Hepatocyte (in vitro differentiated cells): ENCODE data around the gene OS9. TPM values are rescaled to one million over a fixed set of nuclear protein-coding genes. Genes with fewer than 3 reads are reported as not detected.

Experiments used
- DNase-seq: peaks from one replicate; pipeline ENCODE4 v3.0.0-alpha.2; 2016; ENCODE audit warnings: low spot score
- H2AFZ ChIP-seq: fragments of 200-600 bp; sonication (generic); 2 replicates; pipeline ENCODE4 v1.6.0; 2016; ENCODE audit warnings: antibody characterized with exemption, mild to moderate bottlenecking
- H3K27ac ChIP-seq: fragments of 200-600 bp; sonication (generic); 2 replicates; pipeline ENCODE4 v1.5.1; 2016; ENCODE audit warnings: mild to moderate bottlenecking
- H3K27me3 ChIP-seq: fragments of 200-600 bp; sonication (generic); 2 replicates; pipeline ENCODE4 v1.6.1; 2016
- H3K36me3 ChIP-seq: fragments of 200-600 bp; sonication (generic); replicated peaks from 2 replicates; pipeline ENCODE4 v1.5.1; 2016; ENCODE audit warnings: low read depth; ENCODE audit not compliant: insufficient read depth
- H3K4me1 ChIP-seq: fragments of 200-600 bp; sonication (generic); 2 replicates; pipeline ENCODE4 v1.5.1; 2016; ENCODE audit warnings: mild to moderate bottlenecking, moderate library complexity; ENCODE audit not compliant: insufficient read depth
- H3K4me2 ChIP-seq: fragments of 200-600 bp; sonication (generic); 2 replicates; pipeline ENCODE4 v1.6.0; 2016
- H3K4me3 ChIP-seq: fragments of 200-600 bp; sonication (generic); 2 replicates; pipeline ENCODE4 v1.5.1; 2016; ENCODE audit warnings: mild to moderate bottlenecking
- H3K79me2 ChIP-seq: fragments of 200-600 bp; sonication (generic); 2 replicates; pipeline ENCODE4 v1.6.0; 2017; ENCODE audit warnings: mild to moderate bottlenecking
- H3K9me2 ChIP-seq: fragments of 200-600 bp; sonication (generic); replicated peaks from 2 replicates; pipeline ENCODE4 v1.6.0; 2017; ENCODE audit warnings: mild to moderate bottlenecking; ENCODE audit not compliant: insufficient read depth
- H3K9me3 ChIP-seq: fragments of 200-600 bp; sonication (generic); 2 replicates; pipeline ENCODE4 v1.5.1; 2016; ENCODE audit warnings: low read depth, mild to moderate bottlenecking
- H4K20me1 ChIP-seq: fragments of 200-600 bp; sonication (generic); 2 replicates; pipeline ENCODE4 v1.6.0; 2016; ENCODE audit warnings: mild to moderate bottlenecking; ENCODE audit not compliant: insufficient read depth, poor library complexity, severe bottlenecking
- CTCF ChIP-seq: fragments of 200-600 bp; sonication (generic); IDR thresholded peaks from 2 replicates; pipeline ENCODE4 v1.5.1; 2016; ENCODE audit warnings: antibody characterized with exemption, mild to moderate bottlenecking; ENCODE audit not compliant: poor library complexity
- EZH2 ChIP-seq: fragments of 200-600 bp; sonication (generic); IDR thresholded peaks from 2 replicates; pipeline ENCODE4 v1.6.1; 2016; ENCODE audit warnings: antibody characterized with exemption, mild to moderate bottlenecking, borderline replicate concordance
- EZH2phosphoT487 ChIP-seq: fragments of 200-600 bp; sonication (generic); IDR thresholded peaks from one replicate; pipeline ENCODE4 v1.6.1; 2018; ENCODE audit warnings: antibody characterized with exemption, mild to moderate bottlenecking, low read depth, moderate library complexity; ENCODE audit not compliant: unreplicated experiment, severe bottlenecking
- WGBS: methylation state at CpG from one replicate; pipeline ENCODE4 v1.1.6; 2016; ENCODE audit warnings: low lambda C conversion rate; ENCODE audit errors: missing lambda C conversion rate; 5-methylcytosine and 5-hydroxymethylcytosine counted together
- polyA plus RNA-seq: library from polyadenylated mRNA; unstranded; fragments of >200 nt; fragmentation: Nextera tagmentation; extraction: Ambion mirVana; gene quantifications from 2 replicates; pipeline ENCODE4 v1.2.1, GENCODE V29; 2016
- total RNA-seq: library from RNA; depleted of rRNA; stranded (reverse); fragments of >200 nt; gene quantifications from 2 replicates; pipeline ENCODE4 v1.2.3, GENCODE V29; 2014

Gene OS9
- total and polyA plus RNA-seq, 2 experiments from 2014 or later: 243 to 366 TPM

- Histone ChIP-seq H3K4me2 (peak overlapping the region; percentile 96), H3K27ac (no peak overlapping the region), H3K27me3 (peaks cover 53% of the 10 kb centered on the region), H4K20me1 (peaks cover 1% of the 10 kb centered on the region), H3K4me1 (peaks cover 28% of the 10 kb centered on the region), H3K79me2 (peaks cover 1% of the 10 kb centered on the region), H2AFZ (peak overlapping the region; percentile 84), H3K4me3 (peak overlapping the region; percentile 45), H3K9me3 (no peaks in the 10 kb centered on the region), H3K36me3 (no peaks in the 10 kb centered on the region), H3K9me2 (no peaks in the 10 kb centered on the region)
- TF ChIP-seq EZH2phosphoT487 (peak; percentile 86), EZH2 (peak; percentile 98), CTCF (peak; percentile 36)
- 2% methylated on average over 59 of the region's 60 CpGs for WGBS
- peak; percentile 50 for DNase-seq
These were observed 71.2 kb downstream of the OS9 start for GRCh38 chr12:57765003-57765697.

GRCh38 chr12:57765698-57766463 is 71.9 kb downstream of the OS9 start:
- Histone ChIP-seq H3K79me2 (peaks cover 7% of the 10 kb centered on the region), H4K20me1 (no peaks in the 10 kb centered on the region), H3K9me3 (no peaks in the 10 kb centered on the region), H3K27ac (no peak overlapping the region), H3K4me3 (peak overlapping the region; percentile 45), H3K27me3 (peaks cover 53% of the 10 kb centered on the region), H3K4me1 (peaks cover 28% of the 10 kb centered on the region), H3K36me3 (no peaks in the 10 kb centered on the region), H2AFZ (peak overlapping the region; percentile 84), H3K9me2 (no peaks in the 10 kb centered on the region), H3K4me2 (peak overlapping the region; percentile 96)
- 5% methylated on average over 40 of the region's 40 CpGs for WGBS
- DNase-seq: no peak
- TF ChIP-seq CTCF (no peak), EZH2phosphoT487 (peak; percentile 23), EZH2 (peak; percentile 61)

GRCh38 chr12:57766464-57767304 is 72.8 kb downstream of the OS9 start, which contains the start of gene CYP27B1:
Gene CYP27B1, minus strand, starts transcription at chr12:57767078. Its CDS starts 37 bp downstream, at chr12:57767041.
- Histone ChIP-seq H2AFZ (peak within 1 kb of the TSS; percentile 84), H3K27ac (no peak within 1 kb of the TSS), H3K27me3 (peaks cover 53% of the 10 kb centered on the region), H4K20me1 (no peaks in the 10 kb centered on the region), H3K4me3 (no peak within 1 kb of the TSS), H3K4me1 (peaks cover 28% of the 10 kb centered on the region), H3K9me3 (no peaks in the 10 kb centered on the region), H3K36me3 (no peaks in the 10 kb centered on the region), H3K9me2 (no peaks in the 10 kb centered on the region), H3K4me2 (peak within 1 kb of the TSS; percentile 96), H3K79me2 (peaks cover 10% of the 10 kb centered on the region)
- 4% methylated on average over 38 of the region's 38 CpGs for WGBS
- TF ChIP-seq EZH2phosphoT487 (peak; percentile 26), EZH2 (no peak), CTCF (no peak)
- DNase-seq: no peak
